Stimulated activated CD8-positive, alpha-beta memory T cell treated with anti-CD3 and anti-CD28 coated beads, Interleukin-7, amount 100 ng/mL, for 1 hour (primary cell): ENCODE results near the gene CIZ1.
"Not testable (repeated sequence)": the region's sequence is repeated elsewhere in the genome, so short reads cannot be mapped to it uniquely, and the experiment has no call there.

Experiments
- DNase-seq, 2 donors: peaks; one replicate each; pipeline ENCODE4 v3.0.0-alpha.2; 2020; ENCODE audit warnings: low read depth in 2 of 2

CIZ1 gene

GRCh38 chr9:128190516-128191405 lies 611 bp downstream of the CIZ1 start:
- DNase-seq, result no peak

- no peak for DNase-seq
Measured at GRCh38 chr9:128190013-128190412, 1.4 kb downstream of the CIZ1 start.

- DNase-seq, result no peak
Measured at GRCh38 chr9:128188209-128188608, 3.2 kb downstream of the CIZ1 start.

- DNase-seq, result no peak
Measured at GRCh38 chr9:128187361-128187760, 4.0 kb downstream of the CIZ1 start.

- no peak for DNase-seq
Measured at GRCh38 chr9:128185979-128186965, 5.1 kb downstream of the CIZ1 start.

GRCh38 chr9:128182893-128183588 lies 8.3 kb downstream of the CIZ1 start:
- no peak for DNase-seq

GRCh38 chr9:128181480-128181879 lies 9.9 kb downstream of the CIZ1 start:
- DNase-seq, result not testable (repeated sequence)

GRCh38 chr9:128180447-128180846 lies 10.9 kb downstream of the CIZ1 start:
- no peak for DNase-seq

GRCh38 chr9:128180001-128180400 lies 11.4 kb downstream of the CIZ1 start:
- DNase-seq, result no peak

- DNase-seq, result no peak
Measured at GRCh38 chr9:128178806-128179431, 12.5 kb downstream of the CIZ1 start.

GRCh38 chr9:128175726-128176125 lies 15.6 kb downstream of the CIZ1 start:
- no peak for DNase-seq

- DNase-seq, result no peak
Measured at GRCh38 chr9:128175102-128175563, 16.2 kb downstream of the CIZ1 start.

GRCh38 chr9:128174062-128174461 lies 17.3 kb downstream of the CIZ1 start:
- no peak for DNase-seq

GRCh38 chr9:128169925-128170324 lies 21.4 kb downstream of the CIZ1 start:
- DNase-seq, result no peak

- DNase-seq, result no peak
Measured at GRCh38 chr9:128169492-128169891, 21.9 kb downstream of the CIZ1 start.

GRCh38 chr9:128168731-128169308 lies 22.6 kb downstream of the CIZ1 start:
- no peak for DNase-seq

GRCh38 chr9:128167209-128167608 lies 24.2 kb downstream of the CIZ1 start:
- DNase-seq, result no peak

- DNase-seq, result no peak
Measured at GRCh38 chr9:128166169-128166568, 25.2 kb downstream of the CIZ1 start.

- DNase-seq, result no peak
Measured at GRCh38 chr9:128164307-128164885, 27.0 kb downstream of the CIZ1 start.

GRCh38 chr9:128163523-128164306 lies 27.7 kb downstream of the CIZ1 start:
- no peak for DNase-seq
